CD14-positive monocyte (primary cell): Measurements from ENCODE around the gene ZNF10. TPM values are rescaled to one million over a fixed set of nuclear protein-coding genes. Genes with fewer than 3 reads are reported as not detected.

Source experiments
- DNase-seq, 3 donors: peaks; one replicate each; pipeline ENCODE4 v3.0.0-alpha.2; 2011 to 2022
- H2AFZ ChIP-seq: 2 replicates; pipeline ENCODE4 v1.6.0; 2012; ENCODE audit warnings: mild to moderate bottlenecking, low read depth, low read length, inconsistent platforms; ENCODE audit not compliant: insufficient read depth, poor library complexity, severe bottlenecking
- H3K27ac ChIP-seq, 2 donors: 1 replicate in 1 of 2; 2 replicates in 1 of 2; pipeline ENCODE4 v1.5.1; 2012 to 2013; ENCODE audit warnings: low read length in 2 of 2, control low read depth in 1 of 2, inconsistent platforms in 1 of 2, low read depth in 1 of 2, mild to moderate bottlenecking in 1 of 2
- H3K27me3 ChIP-seq, 2 donors: one replicate each; pipeline versions ENCODE4 v1.6.0 to v1.6.1; 2011 to 2013; ENCODE audit warnings: low read length in 2 of 2; ENCODE audit not compliant: control insufficient read depth in 2 of 2, insufficient read depth in 2 of 2
- H3K36me3 ChIP-seq, 2 donors: replicated peaks in 1 of 2; 1 replicate in 1 of 2; 2 replicates in 1 of 2; pipeline versions ENCODE4 v1.5.1 to v1.6.1; 2012 to 2013; ENCODE audit warnings: low read length in 2 of 2, control low read depth in 1 of 2, inconsistent platforms in 1 of 2, mild to moderate bottlenecking in 1 of 2; ENCODE audit not compliant: insufficient read depth in 2 of 2, control insufficient read depth in 1 of 2
- H3K4me1 ChIP-seq, 2 donors: 1 replicate in 1 of 2; 2 replicates in 1 of 2; pipeline versions ENCODE4 v1.5.1 to v1.6.1; 2012 to 2013; ENCODE audit warnings: low read length in 2 of 2, control low read depth in 1 of 2, inconsistent platforms in 1 of 2, mild to moderate bottlenecking in 1 of 2, moderate library complexity in 1 of 2; ENCODE audit not compliant: insufficient read depth in 2 of 2, control insufficient read depth in 1 of 2
- H3K4me2 ChIP-seq: replicated peaks from 2 replicates; pipeline ENCODE3; 2012; ENCODE audit warnings: low read length, moderate library complexity, mild to moderate bottlenecking; ENCODE audit not compliant: poor library complexity, severe bottlenecking; ENCODE audit errors: extremely low read depth
- H3K4me3 ChIP-seq, 3 experiments: fragments of 200-600 bp in 1 of 3; sonication (generic) in 1 of 3; replicated peaks in 1 of 3; 1 replicate in 2 of 3; 2 replicates in 1 of 3; pipeline ENCODE4 v1.5.1; 2011 to 2013; ENCODE audit warnings: low read length in 3 of 3, mild to moderate bottlenecking in 3 of 3, control low read depth in 2 of 3, low read depth in 2 of 3, inconsistent platforms in 1 of 3, moderate library complexity in 1 of 3
- H3K79me2 ChIP-seq: 2 replicates; pipeline ENCODE4 v1.6.0; 2012; ENCODE audit warnings: mild to moderate bottlenecking, control low read depth, inconsistent platforms, low read length, moderate library complexity; ENCODE audit not compliant: insufficient read depth
- H3K9ac ChIP-seq: 2 replicates; pipeline ENCODE4 v1.6.0; 2017; ENCODE audit warnings: low read length, mild to moderate bottlenecking; ENCODE audit not compliant: insufficient read depth, poor library complexity, severe bottlenecking
- H3K9me3 ChIP-seq, 2 donors: replicated peaks in 1 of 2; 1 replicate in 1 of 2; 2 replicates in 1 of 2; pipeline versions ENCODE4 v1.5.1 to v1.6.1; 2012 to 2013; ENCODE audit warnings: low read length in 2 of 2, control low read depth in 1 of 2; ENCODE audit not compliant: control insufficient read depth in 1 of 2, insufficient read depth in 1 of 2
- H4K20me1 ChIP-seq: 2 replicates; pipeline ENCODE4 v1.6.0; 2012; ENCODE audit warnings: mild to moderate bottlenecking, low read length, control low read depth, moderate library complexity; ENCODE audit not compliant: insufficient read depth
- H3K27ac Mint-ChIP-seq, 7 donors: one replicate each; pipeline ENCODE4 v1.8.0; 2020; ENCODE audit warnings: mild to moderate bottlenecking in 7 of 7, mixed read lengths in 7 of 7, moderate library complexity in 6 of 7, inconsistent platforms in 2 of 7
- H3K27me3 Mint-ChIP-seq, 3 donors: one replicate each; pipeline ENCODE4 v1.8.0; 2021 to 2022; ENCODE audit warnings: low read depth in 3 of 3, mild to moderate bottlenecking in 3 of 3, mixed read lengths in 3 of 3, moderate library complexity in 3 of 3, inconsistent platforms in 1 of 3
- H3K36me3 Mint-ChIP-seq, 2 donors: one replicate each; pipeline ENCODE4 v1.8.0; 2020; ENCODE audit warnings: mixed read lengths in 2 of 2, inconsistent platforms in 1 of 2, mild to moderate bottlenecking in 1 of 2
- H3K4me1 Mint-ChIP-seq: one replicate; pipeline ENCODE4 v1.8.0; 2020; ENCODE audit warnings: mild to moderate bottlenecking, mixed read lengths
- H3K4me3 Mint-ChIP-seq, 2 donors: one replicate each; pipeline ENCODE4 v1.8.0; 2020; ENCODE audit warnings: mild to moderate bottlenecking in 2 of 2, mixed read lengths in 2 of 2, moderate library complexity in 1 of 2
- H3K9me3 Mint-ChIP-seq, 7 donors: one replicate each; pipeline ENCODE4 v1.8.0; 2020 to 2022; ENCODE audit warnings: mixed read lengths in 7 of 7, mild to moderate bottlenecking in 6 of 7, moderate library complexity in 6 of 7, inconsistent platforms in 2 of 7
- WGBS: methylation state at CpG from one replicate; pipeline ENCODE4 v1.1.5; 2013; ENCODE audit warnings: missing lambda C conversion rate; ENCODE audit not compliant: insufficient coverage; 5-methylcytosine and 5-hydroxymethylcytosine counted together
- intact Hi-C, 2 donors: fragments of 100-400 bp; cut with micrococcal nuclease; formaldehyde crosslinking; loops; one replicate each; pipeline versions ENCODE4 v1.15.0 to v1.15.1; 2023
- polyA plus RNA-seq, 3 donors: library from polyadenylated mRNA; depleted of rRNA in 1 of 3; unstranded in 2 of 3; stranded (reverse) in 1 of 3; fragments of 300-500 nt in 2 of 3; fragments of >200 nt in 1 of 3; fragmentation: Illumina TruSeq in 2 of 3; gene quantifications; 1 replicate in 2 of 3; 2 replicates in 1 of 3; pipeline ENCODE4 v1.2.3, GENCODE V29; 2012 to 2021
- TF ChIP-seq, protein P1 (sequence below): fragments of 200-600 bp; IDR thresholded peaks from one replicate; pipeline ENCODE4 v1.8.0; 2022; ENCODE audit warnings: antibody characterized with exemption, mild to moderate bottlenecking

Gene ZNF10
- polyA plus RNA-seq, 3 donors, result 0.68 to 1.00 (median 0.79) TPM

DNA sequence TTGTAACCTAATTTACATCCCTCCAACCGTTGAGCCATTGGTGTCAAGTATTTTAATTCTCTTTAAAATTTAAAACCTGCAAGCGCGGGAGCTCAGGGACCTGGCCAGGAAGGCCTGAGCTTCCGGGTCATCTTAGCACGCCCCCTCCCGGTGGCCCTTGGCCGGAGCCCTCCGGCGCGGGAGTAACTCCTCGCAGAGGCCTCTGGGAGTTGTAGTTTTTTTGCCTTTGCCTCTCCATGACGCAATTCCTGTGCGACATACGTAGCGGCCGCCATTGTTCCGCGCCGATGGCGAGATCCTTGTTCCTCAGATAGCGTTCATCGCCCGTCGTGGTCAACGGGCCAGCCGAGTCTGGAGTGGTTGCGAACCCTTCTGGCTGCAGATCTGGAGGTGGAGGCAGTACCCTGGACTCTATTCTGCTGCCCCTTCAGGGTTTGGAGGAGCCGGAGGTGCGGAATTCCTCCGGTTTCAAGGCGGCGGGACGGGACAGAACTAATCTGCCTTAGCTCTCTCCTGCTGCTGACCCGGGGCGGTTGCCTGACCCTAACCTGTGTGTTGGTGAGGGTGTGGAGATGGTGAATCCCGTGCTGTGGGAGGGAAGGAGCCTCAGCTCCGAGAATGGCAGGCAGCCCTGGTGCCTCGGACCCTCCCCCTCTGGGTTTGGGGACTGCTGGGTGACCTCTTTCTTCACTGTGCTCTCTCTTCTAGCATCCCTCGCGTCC lies 51.0 kb downstream of the ZNF10 start, which contains the start of gene ZNF268:
ZNF268 (plus strand) TSS at position 258 of the 722 bp plus-strand sequence. CDS start 503 bp downstream, outside the sequence.
- Mint-ChIP-seq H3K27me3 (peaks cover 0 to 2% (median 0%) of the 10 kb centered on the region in 3 donors), H3K27ac (peak within 1 kb of the TSS; percentile 87 to 93 (median 93)), H3K36me3 (peaks cover 43 to 45% of the 10 kb centered on the region in 2 donors), H3K4me3 (peak within 1 kb of the TSS; percentile 92 to 96), H3K9me3 (peaks cover 46 to 99% (median 83%) of the 10 kb centered on the region in 7 donors), H3K4me1 (peaks cover 10% of the 10 kb centered on the region)
- H3K79me2 ChIP-seq, result peaks cover 8% of the 10 kb centered on the region
- H3K4me3 ChIP-seq, result peak within 1 kb of the TSS; percentile 65 to 94 (median 87)
- TF ChIP-seq, protein P1, sequence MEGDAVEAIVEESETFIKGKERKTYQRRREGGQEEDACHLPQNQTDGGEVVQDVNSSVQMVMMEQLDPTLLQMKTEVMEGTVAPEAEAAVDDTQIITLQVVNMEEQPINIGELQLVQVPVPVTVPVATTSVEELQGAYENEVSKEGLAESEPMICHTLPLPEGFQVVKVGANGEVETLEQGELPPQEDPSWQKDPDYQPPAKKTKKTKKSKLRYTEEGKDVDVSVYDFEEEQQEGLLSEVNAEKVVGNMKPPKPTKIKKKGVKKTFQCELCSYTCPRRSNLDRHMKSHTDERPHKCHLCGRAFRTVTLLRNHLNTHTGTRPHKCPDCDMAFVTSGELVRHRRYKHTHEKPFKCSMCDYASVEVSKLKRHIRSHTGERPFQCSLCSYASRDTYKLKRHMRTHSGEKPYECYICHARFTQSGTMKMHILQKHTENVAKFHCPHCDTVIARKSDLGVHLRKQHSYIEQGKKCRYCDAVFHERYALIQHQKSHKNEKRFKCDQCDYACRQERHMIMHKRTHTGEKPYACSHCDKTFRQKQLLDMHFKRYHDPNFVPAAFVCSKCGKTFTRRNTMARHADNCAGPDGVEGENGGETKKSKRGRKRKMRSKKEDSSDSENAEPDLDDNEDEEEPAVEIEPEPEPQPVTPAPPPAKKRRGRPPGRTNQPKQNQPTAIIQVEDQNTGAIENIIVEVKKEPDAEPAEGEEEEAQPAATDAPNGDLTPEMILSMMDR, result peak; percentile 80
- H2AFZ ChIP-seq, result peak within 1 kb of the TSS; percentile 99
- peak within 1 kb of the TSS; percentile 81 for H3K4me2 ChIP-seq
- intact Hi-C loops, result loop anchor here (1.0 to 2.0 kb wide), 4 partner anchors 51 to 195 kb away; partner anchors contain the start of genes ZNF10 (in 2 of the 2), ZNF140 (in 2 of the 2), ZNF891 (in 2 of the 2) and ZNF26 (in 1 of the 2)
- peaks cover 58 to 90% of the 10 kb centered on the region in 2 donors for H3K9me3 ChIP-seq
- DNase-seq, result peak; percentile 88 to 90 (median 89)
- H3K27me3 ChIP-seq, result no peaks in the 10 kb centered on the region
- H3K36me3 ChIP-seq, result peaks cover 26 to 39% of the 10 kb centered on the region in 2 donors
- peak within 1 kb of the TSS; percentile 86 for H3K9ac ChIP-seq
- under 1% methylated on average over 37 of the region's 40 CpGs for WGBS
- peak within 1 kb of the TSS; percentile 62 to 91 for H3K27ac ChIP-seq
- peaks cover 7% of the 10 kb centered on the region in 2 donors for H3K4me1 ChIP-seq
- H4K20me1 ChIP-seq, result no peaks in the 10 kb centered on the region

DNA sequence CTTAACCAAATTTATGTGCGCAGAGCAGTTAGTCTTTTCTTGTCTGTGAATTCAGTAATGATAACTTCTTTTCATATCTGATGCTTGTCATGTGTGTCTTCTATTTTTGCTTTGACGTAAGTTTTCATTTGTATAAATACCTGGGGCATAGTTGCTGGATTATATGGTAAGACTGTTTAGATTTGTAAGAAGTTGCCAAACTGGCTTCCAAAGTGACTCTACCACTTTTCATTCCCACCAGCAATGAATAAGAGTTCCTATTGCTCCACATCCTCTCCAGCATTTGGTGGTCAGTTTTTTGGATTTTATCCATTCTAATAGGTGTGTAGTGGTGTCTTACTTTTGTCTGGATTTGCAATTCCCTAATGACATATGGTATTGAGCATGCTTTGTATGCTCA lies 59.7 kb downstream of the ZNF10 start:
- Mint-ChIP-seq H3K4me1 (no peaks in the 10 kb centered on the region), H3K36me3 (peaks cover 100% of the 10 kb centered on the region in 2 donors), H3K27me3 (peaks cover 0 to 1% (median 0%) of the 10 kb centered on the region in 3 donors), H3K9me3 (peaks cover 75 to 99% (median 96%) of the 10 kb centered on the region in 7 donors), H3K4me3 (no peak overlapping the region), H3K27ac (no peak overlapping the region)
- no peaks in the 10 kb centered on the region for H3K4me1 ChIP-seq
- peak overlapping the region in 1 of 3 experiments; percentile 1 for H3K4me3 ChIP-seq
- peaks cover 96 to 100% of the 10 kb centered on the region in 2 donors for H3K36me3 ChIP-seq
- no peak overlapping the region for H3K27ac ChIP-seq
- no peaks in the 10 kb centered on the region for H4K20me1 ChIP-seq
- WGBS, result no CpG with 5 or more reads among the region's 2 CpGs
- H3K9me3 ChIP-seq, result peaks cover 87 to 100% of the 10 kb centered on the region in 2 donors
- H3K27me3 ChIP-seq, result no peaks in the 10 kb centered on the region
- no peak for DNase-seq
- no peaks in the 10 kb centered on the region for H3K79me2 ChIP-seq
- TF ChIP-seq, protein P1, result no peak
- intact Hi-C loops, result no loop called here
- H3K4me2 ChIP-seq, result no peak overlapping the region
- no peak overlapping the region for H2AFZ ChIP-seq
- H3K9ac ChIP-seq, result no peak overlapping the region
